Astrocyte of the spinal cord (primary cell): ENCODE data around the gene GPR173.

Experiments
- DNase-seq: peaks from one replicate; pipeline ENCODE4 v3.0.0; 2011; ENCODE audit warnings: low read depth, low spot score
- H3K4me3 ChIP-seq: 2 replicates; pipeline ENCODE4 v1.5.1; 2011; ENCODE audit warnings: low read depth, mild to moderate bottlenecking, low read length, moderate library complexity
- in situ Hi-C: cut with HindIII; loops from 2 replicates; pipeline ENCODE4 v1.10.0; 2017; ENCODE audit warnings: low sequenced_read_pairs
- TF ChIP-seq, protein P1 (sequence below): IDR thresholded peaks from 2 replicates; pipeline ENCODE4 v1.5.1; 2012; ENCODE audit warnings: low read depth, mild to moderate bottlenecking, low read length, inconsistent platforms

GPR173 gene

DNA sequence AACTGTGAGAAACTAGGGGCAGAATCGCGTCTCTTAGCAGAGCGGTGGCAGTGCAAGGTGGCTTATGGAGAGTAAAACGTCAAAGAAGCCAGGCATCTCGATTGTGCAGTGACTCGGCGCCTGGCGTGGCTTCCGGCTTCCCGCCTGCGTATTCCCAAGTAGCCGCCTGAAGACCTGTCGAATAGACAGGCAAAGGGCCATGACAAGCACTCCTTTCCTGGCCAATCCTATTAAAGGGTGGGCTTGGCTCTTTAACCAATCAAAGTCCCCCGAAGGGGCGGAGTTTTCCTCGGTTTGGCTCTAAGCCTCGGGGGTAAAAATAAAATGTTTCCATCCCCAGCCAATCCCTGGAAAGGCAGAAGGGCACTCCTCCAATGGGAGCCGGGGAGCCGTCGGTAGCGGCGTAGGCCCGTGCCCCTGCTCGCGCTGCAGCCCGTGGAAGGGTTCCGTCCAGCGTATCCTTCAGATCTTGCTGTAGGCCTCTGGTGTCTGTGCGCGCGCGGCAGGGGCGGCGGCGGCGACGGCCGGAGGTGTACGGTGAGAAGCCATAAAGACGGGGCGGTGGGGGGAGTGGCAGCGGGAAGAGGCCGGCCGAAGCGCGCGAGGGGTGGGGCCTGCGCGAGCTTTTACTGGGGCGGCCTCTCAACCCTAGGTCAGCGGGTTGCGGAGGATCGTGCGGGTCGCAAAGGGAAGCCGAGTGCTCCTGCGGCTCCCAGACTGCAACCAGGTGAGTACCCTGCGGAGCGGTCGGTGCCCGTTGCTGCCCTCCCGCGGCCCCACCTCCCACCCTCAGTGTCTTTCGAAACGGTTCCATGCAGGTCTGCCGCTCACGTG is 45.4 kb downstream of the GPR173 start, which contains the start of gene KANTR:
KANTR (plus strand) TSS at position 395 of the 834 bp plus-strand sequence. CDS start 30,131 bp downstream, outside the sequence.
- peak within 1 kb of the TSS; percentile 69 for H3K4me3 ChIP-seq
- TF ChIP-seq, protein P1, sequence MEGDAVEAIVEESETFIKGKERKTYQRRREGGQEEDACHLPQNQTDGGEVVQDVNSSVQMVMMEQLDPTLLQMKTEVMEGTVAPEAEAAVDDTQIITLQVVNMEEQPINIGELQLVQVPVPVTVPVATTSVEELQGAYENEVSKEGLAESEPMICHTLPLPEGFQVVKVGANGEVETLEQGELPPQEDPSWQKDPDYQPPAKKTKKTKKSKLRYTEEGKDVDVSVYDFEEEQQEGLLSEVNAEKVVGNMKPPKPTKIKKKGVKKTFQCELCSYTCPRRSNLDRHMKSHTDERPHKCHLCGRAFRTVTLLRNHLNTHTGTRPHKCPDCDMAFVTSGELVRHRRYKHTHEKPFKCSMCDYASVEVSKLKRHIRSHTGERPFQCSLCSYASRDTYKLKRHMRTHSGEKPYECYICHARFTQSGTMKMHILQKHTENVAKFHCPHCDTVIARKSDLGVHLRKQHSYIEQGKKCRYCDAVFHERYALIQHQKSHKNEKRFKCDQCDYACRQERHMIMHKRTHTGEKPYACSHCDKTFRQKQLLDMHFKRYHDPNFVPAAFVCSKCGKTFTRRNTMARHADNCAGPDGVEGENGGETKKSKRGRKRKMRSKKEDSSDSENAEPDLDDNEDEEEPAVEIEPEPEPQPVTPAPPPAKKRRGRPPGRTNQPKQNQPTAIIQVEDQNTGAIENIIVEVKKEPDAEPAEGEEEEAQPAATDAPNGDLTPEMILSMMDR, result no peak
- peak; percentile 95 for DNase-seq
- in situ Hi-C loops, result no loop called here

- DNase-seq, result no peak
- peak overlapping the region; percentile 69 for H3K4me3 ChIP-seq
- in situ Hi-C loops, result no loop called here
- TF ChIP-seq, protein P1, result no peak
Measured at GRCh38 chrX:53094582-53094905, 46.0 kb downstream of the GPR173 start.

GRCh38 chrX:53095796-53096195 is 47.2 kb downstream of the GPR173 start:
- in situ Hi-C loops, result no loop called here
- H3K4me3 ChIP-seq, result no peak overlapping the region
- no peak for DNase-seq
- TF ChIP-seq, protein P1, result no peak

GRCh38 chrX:53114864-53115549 is 66.4 kb downstream of the GPR173 start:
- TF ChIP-seq, protein P1, result no peak
- in situ Hi-C loops, result no loop called here

GRCh38 chrX:53115550-53115874 is 66.9 kb downstream of the GPR173 start:
- in situ Hi-C loops, result no loop called here
- DNase-seq, result no peak
- no peak overlapping the region for H3K4me3 ChIP-seq
- TF ChIP-seq, protein P1, result no peak

More at GRCh38 chrX:53114864-53115549, 66.4 kb downstream of the GPR173 start:
- H3K4me3 ChIP-seq, result no peak overlapping the region
- no peak for DNase-seq

DNA sequence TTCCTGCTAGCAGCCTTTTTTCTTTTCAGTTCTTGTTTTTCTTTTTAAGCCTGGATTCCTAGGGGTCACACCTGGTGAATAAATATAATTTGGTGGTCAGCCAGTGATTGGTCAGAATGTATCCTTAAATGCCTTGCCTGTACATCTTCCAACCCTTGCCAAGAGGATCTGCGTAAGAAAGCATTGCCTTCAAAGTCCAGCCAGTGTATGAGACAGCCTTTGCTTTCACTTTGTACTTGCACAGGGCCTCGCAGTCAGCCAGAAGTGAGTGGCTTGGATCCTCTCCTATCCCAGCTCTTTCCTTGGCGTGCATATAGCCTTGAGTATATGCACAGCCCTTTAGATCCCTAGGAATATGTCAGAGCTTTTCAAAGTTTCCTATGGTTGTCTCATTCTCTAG is 67.5 kb downstream of the GPR173 start:
- no peak overlapping the region for H3K4me3 ChIP-seq
- DNase-seq, result peak; percentile 73
- in situ Hi-C loops, result no loop called here
- TF ChIP-seq, protein P1, result no peak
